ENCODE results near the gene EYS.

Gene EYS

GRCh38 chr6:65700561-65700960, 6.5 kb downstream of the EYS start:
- no peak for ATAC-seq
- TF ChIP-seq ZFP3 (CRISPR knock-in tag; IDR thresholded peaks at IDR 0.05) (no peak), ZC3H10 (CRISPR knock-in tag; IDR thresholded peaks at IDR 0.05) (no peak), ZNF565 (CRISPR knock-in tag; conservative IDR thresholded peaks at IDR 0.05; ENCODE audit: low read depth) (no peak), TOX (CRISPR knock-in tag; IDR thresholded peaks at IDR 0.05; ENCODE audit: borderline replicate concordance) (no peak), ISL1 (CRISPR knock-in tag; IDR thresholded peaks at IDR 0.05) (no peak), TCF4 (CRISPR knock-in tag; IDR thresholded peaks at IDR 0.05; ENCODE audit: borderline replicate concordance) (no peak), CSDC2 (CRISPR knock-in tag; IDR thresholded peaks at IDR 0.05) (no peak), SNAI2 (CRISPR knock-in tag; IDR thresholded peaks at IDR 0.05) (no peak), BACH2 (CRISPR knock-in tag; IDR thresholded peaks at IDR 0.05; ENCODE audit: borderline replicate concordance) (no peak)
- TF ChIP-seq, protein P1, sequence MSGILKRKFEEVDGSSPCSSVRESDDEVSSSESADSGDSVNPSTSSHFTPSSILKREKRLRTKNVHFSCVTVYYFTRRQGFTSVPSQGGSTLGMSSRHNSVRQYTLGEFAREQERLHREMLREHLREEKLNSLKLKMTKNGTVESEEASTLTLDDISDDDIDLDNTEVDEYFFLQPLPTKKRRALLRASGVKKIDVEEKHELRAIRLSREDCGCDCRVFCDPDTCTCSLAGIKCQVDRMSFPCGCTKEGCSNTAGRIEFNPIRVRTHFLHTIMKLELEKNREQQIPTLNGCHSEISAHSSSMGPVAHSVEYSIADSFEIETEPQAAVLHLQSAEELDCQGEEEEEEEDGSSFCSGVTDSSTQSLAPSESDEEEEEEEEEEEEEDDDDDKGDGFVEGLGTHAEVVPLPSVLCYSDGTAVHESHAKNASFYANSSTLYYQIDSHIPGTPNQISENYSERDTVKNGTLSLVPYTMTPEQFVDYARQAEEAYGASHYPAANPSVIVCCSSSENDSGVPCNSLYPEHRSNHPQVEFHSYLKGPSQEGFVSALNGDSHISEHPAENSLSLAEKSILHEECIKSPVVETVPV (CRISPR knock-in tag; IDR thresholded peaks at IDR 0.05): no peak

DNA sequence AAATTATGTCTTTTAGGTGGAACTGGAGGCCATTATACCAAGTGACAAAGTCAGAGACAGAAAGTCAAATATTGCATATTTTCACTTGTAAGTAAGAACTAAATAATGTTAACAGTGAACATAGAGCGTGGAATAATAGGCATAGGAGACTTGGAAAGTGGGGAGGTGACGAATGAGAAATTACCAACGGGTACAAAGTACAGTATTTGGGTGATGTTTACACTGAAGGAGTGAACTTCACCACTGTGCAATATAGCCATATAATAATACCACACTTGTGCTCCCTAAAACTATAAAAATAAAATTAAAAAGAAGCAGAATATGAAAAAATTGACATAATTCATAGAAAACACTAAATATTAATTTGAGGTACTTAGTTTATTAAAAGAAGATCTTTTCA, 14.9 kb downstream of the EYS start:
- no peak for ATAC-seq
- no peak for TF ChIP-seq ZNF8 (CRISPR knock-in tag; IDR thresholded peaks at IDR 0.05)
- TF ChIP-seq, protein P1 (CRISPR knock-in tag; IDR thresholded peaks at IDR 0.05): no peak
- no peak for TF ChIP-seq RARB (CRISPR knock-in tag; IDR thresholded peaks at IDR 0.05)
- no peak for TF ChIP-seq ZC3H10 (CRISPR knock-in tag; IDR thresholded peaks at IDR 0.05)
- TF ChIP-seq ZFP30 (CRISPR knock-in tag; IDR thresholded peaks at IDR 0.05): no peak
- no peak for TF ChIP-seq PPARA (CRISPR knock-in tag; IDR thresholded peaks at IDR 0.05; ENCODE audit: borderline replicate concordance)
- TF ChIP-seq, protein P2, sequence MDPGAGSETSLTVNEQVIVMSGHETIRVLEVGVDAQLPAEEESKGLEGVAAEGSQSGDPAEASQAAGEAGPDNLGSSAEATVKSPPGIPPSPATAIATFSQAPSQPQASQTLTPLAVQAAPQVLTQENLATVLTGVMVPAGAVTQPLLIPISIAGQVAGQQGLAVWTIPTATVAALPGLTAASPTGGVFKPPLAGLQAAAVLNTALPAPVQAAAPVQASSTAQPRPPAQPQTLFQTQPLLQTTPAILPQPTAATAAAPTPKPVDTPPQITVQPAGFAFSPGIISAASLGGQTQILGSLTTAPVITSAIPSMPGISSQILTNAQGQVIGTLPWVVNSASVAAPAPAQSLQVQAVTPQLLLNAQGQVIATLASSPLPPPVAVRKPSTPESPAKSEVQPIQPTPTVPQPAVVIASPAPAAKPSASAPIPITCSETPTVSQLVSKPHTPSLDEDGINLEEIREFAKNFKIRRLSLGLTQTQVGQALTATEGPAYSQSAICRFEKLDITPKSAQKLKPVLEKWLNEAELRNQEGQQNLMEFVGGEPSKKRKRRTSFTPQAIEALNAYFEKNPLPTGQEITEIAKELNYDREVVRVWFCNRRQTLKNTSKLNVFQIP (CRISPR knock-in tag; IDR thresholded peaks at IDR 0.05; ENCODE audit: borderline replicate concordance, low read depth): no peak
- TF ChIP-seq ZFP3 (CRISPR knock-in tag; IDR thresholded peaks at IDR 0.05): no peak
- TF ChIP-seq BACH2 (CRISPR knock-in tag; IDR thresholded peaks at IDR 0.05; ENCODE audit: borderline replicate concordance): no peak
- no peak for TF ChIP-seq GLIS3 (CRISPR knock-in tag; IDR thresholded peaks at IDR 0.05)
- TF ChIP-seq OSR1 (CRISPR knock-in tag; IDR thresholded peaks at IDR 0.05): no peak
- no peak for TF ChIP-seq TOX (CRISPR knock-in tag; IDR thresholded peaks at IDR 0.05; ENCODE audit: borderline replicate concordance)

- no peak for ATAC-seq
- no peak for TF ChIP-seq ZNF8 (CRISPR knock-in tag; IDR thresholded peaks at IDR 0.05)
- TF ChIP-seq ZFP30 (CRISPR knock-in tag; IDR thresholded peaks at IDR 0.05): no peak
- no peak for TF ChIP-seq SNAI2 (CRISPR knock-in tag; IDR thresholded peaks at IDR 0.05)
- TF ChIP-seq ESRRG (CRISPR knock-in tag; IDR thresholded peaks at IDR 0.05): no peak
- TF ChIP-seq, protein P1 (CRISPR knock-in tag; IDR thresholded peaks at IDR 0.05): no peak
- TF ChIP-seq TSHZ2 (CRISPR knock-in tag; IDR thresholded peaks at IDR 0.05): no peak
- no peak for TF ChIP-seq PPARA (CRISPR knock-in tag; IDR thresholded peaks at IDR 0.05; ENCODE audit: borderline replicate concordance)
- TF ChIP-seq ZNF565 (CRISPR knock-in tag; conservative IDR thresholded peaks at IDR 0.05; ENCODE audit: low read depth): no peak
Observed at GRCh38 chr6:65680232-65680631, 26.8 kb downstream of the EYS start.

DNA sequence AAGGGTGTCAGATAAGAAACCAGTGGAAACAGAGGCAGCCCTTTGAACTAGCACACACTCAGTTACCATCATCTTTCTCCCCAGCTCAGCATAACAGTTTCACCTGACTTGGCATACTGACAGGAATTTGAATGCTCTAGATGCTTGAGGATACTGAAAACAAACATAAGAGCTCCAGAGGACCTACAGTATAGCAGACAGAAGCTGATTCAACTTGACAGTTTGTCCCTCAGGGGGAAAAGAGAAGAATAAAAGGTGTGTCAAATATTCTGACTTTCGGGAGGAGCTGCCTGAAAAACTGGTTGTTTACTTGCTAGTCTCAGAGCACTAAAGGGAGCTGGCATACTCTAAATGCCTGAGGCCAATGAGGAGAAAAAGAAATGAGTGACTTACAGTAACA, 35.1 kb downstream of the EYS start:
- no peak for ATAC-seq
- TF ChIP-seq TSHZ2 (CRISPR knock-in tag; IDR thresholded peaks at IDR 0.05) (no peak), TOX (CRISPR knock-in tag; IDR thresholded peaks at IDR 0.05; ENCODE audit: borderline replicate concordance) (no peak), TCF4 (CRISPR knock-in tag; IDR thresholded peaks at IDR 0.05; ENCODE audit: borderline replicate concordance) (no peak), ZNF565 (CRISPR knock-in tag; conservative IDR thresholded peaks at IDR 0.05; ENCODE audit: low read depth) (no peak), ARNTL (CRISPR knock-in tag; IDR thresholded peaks at IDR 0.05; ENCODE audit: borderline replicate concordance, low read depth) (no peak), BACH2 (CRISPR knock-in tag; IDR thresholded peaks at IDR 0.05; ENCODE audit: borderline replicate concordance) (no peak), ISL1 (CRISPR knock-in tag; IDR thresholded peaks at IDR 0.05) (no peak)
- TF ChIP-seq, protein P3, sequence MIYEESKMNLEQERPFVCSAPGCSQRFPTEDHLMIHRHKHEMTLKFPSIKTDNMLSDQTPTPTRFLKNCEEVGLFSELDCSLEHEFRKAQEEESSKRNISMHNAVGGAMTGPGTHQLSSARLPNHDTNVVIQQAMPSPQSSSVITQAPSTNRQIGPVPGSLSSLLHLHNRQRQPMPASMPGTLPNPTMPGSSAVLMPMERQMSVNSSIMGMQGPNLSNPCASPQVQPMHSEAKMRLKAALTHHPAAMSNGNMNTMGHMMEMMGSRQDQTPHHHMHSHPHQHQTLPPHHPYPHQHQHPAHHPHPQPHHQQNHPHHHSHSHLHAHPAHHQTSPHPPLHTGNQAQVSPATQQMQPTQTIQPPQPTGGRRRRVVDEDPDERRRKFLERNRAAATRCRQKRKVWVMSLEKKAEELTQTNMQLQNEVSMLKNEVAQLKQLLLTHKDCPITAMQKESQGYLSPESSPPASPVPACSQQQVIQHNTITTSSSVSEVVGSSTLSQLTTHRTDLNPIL (CRISPR knock-in tag; IDR thresholded peaks at IDR 0.05; ENCODE audit: low read depth): no peak

Measured in SK-N-SH treated with all-trans-retinoic acid at 6 μM for 48 hours (cell line).